PFSK-1 (cell line): ENCODE results near the gene HOXA4.

Experiments used
- REST ChIP-seq, 2 experiments: IDR thresholded peaks; 2 replicates each; pipeline versions ENCODE4 v1.6.1 to v1.8.0; 2011 to 2012; ENCODE audit warnings: low read depth in 2 of 2, low read length in 2 of 2, control low read depth in 1 of 2, inconsistent platforms in 1 of 2, mild to moderate bottlenecking in 1 of 2, moderate library complexity in 1 of 2; ENCODE audit not compliant: insufficient read depth in 1 of 2
- TAF1 ChIP-seq: IDR thresholded peaks from 2 replicates; pipeline ENCODE4 v1.6.1; 2012; ENCODE audit warnings: low read length, control low read depth, borderline replicate concordance; ENCODE audit not compliant: insufficient read depth

GRCh38 chr7:27112955-27113949 lies 17.3 kb downstream of the HOXA4 start:
- no peak for TF ChIP-seq TAF1
- no peak for TF ChIP-seq REST (IDR thresholded peaks at IDR 0.05; ENCODE audit: insufficient read depth in 1 of 2, low read depth in 2 of 2, low read length in 2 of 2)
